H1 (cell line): ENCODE results near the gene DSG2.

Experiments
- EP300 ChIP-seq, 2 experiments: IDR thresholded peaks; 1 replicate in 1 of 2; 2 replicates in 1 of 2; pipeline ENCODE4 v1.6.1; 2011 to 2012; ENCODE audit warnings: low read depth in 2 of 2, low read length in 2 of 2, mild to moderate bottlenecking in 2 of 2, borderline replicate concordance in 1 of 2, inconsistent platforms in 1 of 2, moderate library complexity in 1 of 2
- POLR2A ChIP-seq, 2 experiments: IDR thresholded peaks; 1 replicate in 1 of 2; 2 replicates in 1 of 2; pipeline ENCODE4 v1.6.1; 2011; ENCODE audit warnings: low read depth in 2 of 2, low read length in 2 of 2, mild to moderate bottlenecking in 2 of 2; ENCODE audit errors: control extremely low read depth in 1 of 2
- POLR2AphosphoS5 ChIP-seq: IDR thresholded peaks from 2 replicates; pipeline ENCODE4 v1.6.1; 2011; ENCODE audit warnings: low read depth, low read length
- RXRA ChIP-seq: IDR thresholded peaks from 2 replicates; pipeline ENCODE4 v1.6.1; 2011; ENCODE audit warnings: low read depth, mild to moderate bottlenecking, low read length, moderate library complexity; ENCODE audit not compliant: insufficient read depth
- TF ChIP-seq, protein P1 (sequence below), 3 experiments: IDR thresholded peaks; 1 replicate in 2 of 3; 2 replicates in 1 of 3; pipeline versions ENCODE4 v1.5.1 to v1.6.1; 2011; ENCODE audit warnings: low read length in 3 of 3, mild to moderate bottlenecking in 3 of 3, inconsistent platforms in 2 of 3, low read depth in 1 of 3, moderate library complexity in 1 of 3; ENCODE audit not compliant: insufficient read depth in 1 of 3; ENCODE audit errors: control extremely low read depth in 1 of 3
- TF ChIP-seq, protein P2 (sequence below): IDR thresholded peaks from 2 replicates; pipeline ENCODE4 v1.6.1; 2012; ENCODE audit warnings: low read length, inconsistent platforms

DNA sequence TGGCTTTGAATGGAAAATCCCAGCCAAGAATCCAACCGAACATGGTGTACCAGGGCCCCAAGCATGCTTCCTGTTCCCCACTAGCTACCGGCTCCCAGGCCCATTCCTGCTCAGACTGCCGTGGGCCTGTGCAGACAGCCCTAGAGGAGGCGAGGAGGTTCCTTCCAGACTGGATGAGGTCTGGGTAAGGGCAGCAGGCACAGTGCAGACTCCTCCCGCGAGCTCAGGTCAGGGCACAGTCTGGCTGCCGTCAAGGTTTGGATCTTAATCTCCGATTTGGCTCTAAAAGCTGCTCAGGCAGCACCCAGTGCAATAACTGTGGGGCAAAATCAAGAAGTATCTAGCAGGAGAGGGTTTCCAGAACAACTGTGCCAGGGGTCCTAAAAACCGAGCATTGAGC lies 74.4 kb downstream of the DSG2 start:
- TF ChIP-seq, protein P1, sequence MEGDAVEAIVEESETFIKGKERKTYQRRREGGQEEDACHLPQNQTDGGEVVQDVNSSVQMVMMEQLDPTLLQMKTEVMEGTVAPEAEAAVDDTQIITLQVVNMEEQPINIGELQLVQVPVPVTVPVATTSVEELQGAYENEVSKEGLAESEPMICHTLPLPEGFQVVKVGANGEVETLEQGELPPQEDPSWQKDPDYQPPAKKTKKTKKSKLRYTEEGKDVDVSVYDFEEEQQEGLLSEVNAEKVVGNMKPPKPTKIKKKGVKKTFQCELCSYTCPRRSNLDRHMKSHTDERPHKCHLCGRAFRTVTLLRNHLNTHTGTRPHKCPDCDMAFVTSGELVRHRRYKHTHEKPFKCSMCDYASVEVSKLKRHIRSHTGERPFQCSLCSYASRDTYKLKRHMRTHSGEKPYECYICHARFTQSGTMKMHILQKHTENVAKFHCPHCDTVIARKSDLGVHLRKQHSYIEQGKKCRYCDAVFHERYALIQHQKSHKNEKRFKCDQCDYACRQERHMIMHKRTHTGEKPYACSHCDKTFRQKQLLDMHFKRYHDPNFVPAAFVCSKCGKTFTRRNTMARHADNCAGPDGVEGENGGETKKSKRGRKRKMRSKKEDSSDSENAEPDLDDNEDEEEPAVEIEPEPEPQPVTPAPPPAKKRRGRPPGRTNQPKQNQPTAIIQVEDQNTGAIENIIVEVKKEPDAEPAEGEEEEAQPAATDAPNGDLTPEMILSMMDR (IDR thresholded peaks at IDR 0.05; ENCODE audit: control extremely low read depth in 1 of 3, insufficient read depth in 1 of 3, low read depth in 1 of 3, low read length in 3 of 3), result no peak
- TF ChIP-seq EP300 (IDR thresholded peaks at IDR 0.05; ENCODE audit: borderline replicate concordance in 1 of 2, low read depth in 2 of 2, low read length in 2 of 2) (no peak), RXRA (no peak), POLR2AphosphoS5 (no peak), POLR2A (IDR thresholded peaks at IDR 0.05; ENCODE audit: control extremely low read depth in 1 of 2, low read depth in 2 of 2, low read length in 2 of 2) (no peak)
- TF ChIP-seq, protein P2, sequence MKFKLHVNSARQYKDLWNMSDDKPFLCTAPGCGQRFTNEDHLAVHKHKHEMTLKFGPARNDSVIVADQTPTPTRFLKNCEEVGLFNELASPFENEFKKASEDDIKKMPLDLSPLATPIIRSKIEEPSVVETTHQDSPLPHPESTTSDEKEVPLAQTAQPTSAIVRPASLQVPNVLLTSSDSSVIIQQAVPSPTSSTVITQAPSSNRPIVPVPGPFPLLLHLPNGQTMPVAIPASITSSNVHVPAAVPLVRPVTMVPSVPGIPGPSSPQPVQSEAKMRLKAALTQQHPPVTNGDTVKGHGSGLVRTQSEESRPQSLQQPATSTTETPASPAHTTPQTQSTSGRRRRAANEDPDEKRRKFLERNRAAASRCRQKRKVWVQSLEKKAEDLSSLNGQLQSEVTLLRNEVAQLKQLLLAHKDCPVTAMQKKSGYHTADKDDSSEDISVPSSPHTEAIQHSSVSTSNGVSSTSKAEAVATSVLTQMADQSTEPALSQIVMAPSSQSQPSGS, result no peak
